GM12801 (cell line): Measurements from ENCODE around the gene RAB11FIP3.

Source experiments
- TF ChIP-seq, protein P1 (sequence below): IDR thresholded peaks from one replicate; pipeline ENCODE4 v1.5.1; 2011; ENCODE audit warnings: control low read depth; ENCODE audit not compliant: insufficient read length; ENCODE audit errors: extremely low read depth

Gene RAB11FIP3

DNA sequence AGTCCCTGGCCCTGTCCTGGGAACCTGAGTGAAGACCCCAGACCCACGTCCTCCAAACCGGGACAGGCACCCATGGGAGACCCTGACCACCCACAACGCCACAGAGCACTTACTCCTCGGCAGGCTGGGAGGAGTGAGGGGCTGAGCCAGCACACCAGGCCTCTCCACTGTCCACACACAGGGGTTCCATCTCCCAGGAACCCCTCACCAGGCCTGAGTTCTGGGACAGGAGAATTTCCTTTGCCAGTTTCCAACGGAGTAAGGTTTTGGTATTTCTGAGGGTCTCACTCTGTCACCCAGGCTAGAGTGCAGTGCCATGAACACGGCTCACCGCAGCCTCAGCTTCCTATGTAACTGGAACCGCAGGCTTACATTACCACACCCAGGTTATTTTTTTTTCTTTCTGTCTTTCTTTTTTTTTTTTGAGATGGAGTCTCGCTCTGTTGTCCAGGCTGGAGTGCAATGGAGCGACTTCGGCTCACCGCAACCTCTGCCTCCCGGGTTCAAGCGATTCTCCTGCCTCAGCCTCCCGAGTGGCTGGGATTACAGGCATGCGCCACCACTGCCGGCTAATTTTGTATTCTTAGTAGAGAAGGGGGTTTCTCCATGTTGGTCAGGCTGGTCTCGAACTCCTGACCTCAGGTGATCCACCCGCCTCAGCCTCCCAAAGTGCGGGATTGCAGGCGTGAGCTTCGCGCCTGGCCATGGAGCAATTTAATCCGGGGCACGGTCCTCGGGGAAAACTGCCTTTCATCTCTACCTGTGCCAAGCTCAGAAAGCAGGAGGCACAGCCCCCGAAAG is 45.3 kb upstream of the RAB11FIP3 start:
- TF ChIP-seq, protein P1, sequence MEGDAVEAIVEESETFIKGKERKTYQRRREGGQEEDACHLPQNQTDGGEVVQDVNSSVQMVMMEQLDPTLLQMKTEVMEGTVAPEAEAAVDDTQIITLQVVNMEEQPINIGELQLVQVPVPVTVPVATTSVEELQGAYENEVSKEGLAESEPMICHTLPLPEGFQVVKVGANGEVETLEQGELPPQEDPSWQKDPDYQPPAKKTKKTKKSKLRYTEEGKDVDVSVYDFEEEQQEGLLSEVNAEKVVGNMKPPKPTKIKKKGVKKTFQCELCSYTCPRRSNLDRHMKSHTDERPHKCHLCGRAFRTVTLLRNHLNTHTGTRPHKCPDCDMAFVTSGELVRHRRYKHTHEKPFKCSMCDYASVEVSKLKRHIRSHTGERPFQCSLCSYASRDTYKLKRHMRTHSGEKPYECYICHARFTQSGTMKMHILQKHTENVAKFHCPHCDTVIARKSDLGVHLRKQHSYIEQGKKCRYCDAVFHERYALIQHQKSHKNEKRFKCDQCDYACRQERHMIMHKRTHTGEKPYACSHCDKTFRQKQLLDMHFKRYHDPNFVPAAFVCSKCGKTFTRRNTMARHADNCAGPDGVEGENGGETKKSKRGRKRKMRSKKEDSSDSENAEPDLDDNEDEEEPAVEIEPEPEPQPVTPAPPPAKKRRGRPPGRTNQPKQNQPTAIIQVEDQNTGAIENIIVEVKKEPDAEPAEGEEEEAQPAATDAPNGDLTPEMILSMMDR, result no peak

DNA sequence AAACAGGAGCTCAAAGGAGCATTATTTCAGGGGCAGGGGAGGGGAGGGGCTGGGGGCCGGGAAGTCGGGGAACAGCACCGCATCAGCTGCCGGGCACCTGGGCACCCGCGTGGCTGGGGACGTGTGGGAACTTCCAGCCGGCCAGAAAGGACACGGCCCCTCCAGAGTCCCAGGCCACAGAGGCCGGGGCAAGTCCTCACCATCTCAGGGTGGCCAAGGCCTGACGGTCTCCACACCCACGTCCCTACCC is 44.8 kb upstream of the RAB11FIP3 start:
- TF ChIP-seq, protein P1, result no peak

DNA sequence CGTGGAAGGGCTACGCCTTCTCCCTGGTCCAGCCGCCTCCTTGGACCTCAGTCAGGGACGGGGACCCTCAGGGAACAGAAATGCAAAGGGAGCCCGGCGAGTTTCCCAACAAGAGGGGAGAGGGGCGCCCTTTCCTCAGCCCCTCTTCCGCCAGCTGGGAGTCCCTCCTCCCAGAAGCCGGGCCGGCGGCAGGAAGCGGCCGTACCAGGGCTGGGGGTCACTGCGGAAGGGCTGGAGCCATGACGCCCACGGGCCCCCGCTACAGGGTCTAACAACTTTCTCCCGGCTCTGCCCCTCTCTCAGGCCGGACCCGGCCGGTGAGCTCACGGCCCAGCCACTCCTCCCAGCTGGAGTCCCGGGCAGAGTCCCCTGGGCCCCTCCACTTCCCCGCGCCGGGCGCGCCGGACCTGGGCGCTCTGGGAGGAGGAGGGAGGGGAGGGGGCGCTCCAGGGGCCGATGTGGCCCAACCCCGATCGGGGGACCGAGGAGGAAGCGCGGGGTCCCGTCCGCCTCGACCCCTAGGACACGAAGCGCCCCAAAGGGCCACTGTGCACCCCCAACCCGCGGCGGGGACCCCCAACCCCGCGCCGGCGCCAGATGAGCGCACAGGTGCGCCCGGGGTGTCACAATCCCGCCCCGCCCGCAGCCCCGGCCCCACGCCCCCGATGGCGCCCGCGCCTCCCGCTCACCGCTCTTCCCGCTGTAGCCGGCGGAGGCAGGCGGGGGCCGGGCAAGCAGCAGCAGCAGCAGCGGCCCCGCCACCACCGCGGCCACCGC is 44.2 kb upstream of the RAB11FIP3 start:
- TF ChIP-seq, protein P1, result no peak

DNA sequence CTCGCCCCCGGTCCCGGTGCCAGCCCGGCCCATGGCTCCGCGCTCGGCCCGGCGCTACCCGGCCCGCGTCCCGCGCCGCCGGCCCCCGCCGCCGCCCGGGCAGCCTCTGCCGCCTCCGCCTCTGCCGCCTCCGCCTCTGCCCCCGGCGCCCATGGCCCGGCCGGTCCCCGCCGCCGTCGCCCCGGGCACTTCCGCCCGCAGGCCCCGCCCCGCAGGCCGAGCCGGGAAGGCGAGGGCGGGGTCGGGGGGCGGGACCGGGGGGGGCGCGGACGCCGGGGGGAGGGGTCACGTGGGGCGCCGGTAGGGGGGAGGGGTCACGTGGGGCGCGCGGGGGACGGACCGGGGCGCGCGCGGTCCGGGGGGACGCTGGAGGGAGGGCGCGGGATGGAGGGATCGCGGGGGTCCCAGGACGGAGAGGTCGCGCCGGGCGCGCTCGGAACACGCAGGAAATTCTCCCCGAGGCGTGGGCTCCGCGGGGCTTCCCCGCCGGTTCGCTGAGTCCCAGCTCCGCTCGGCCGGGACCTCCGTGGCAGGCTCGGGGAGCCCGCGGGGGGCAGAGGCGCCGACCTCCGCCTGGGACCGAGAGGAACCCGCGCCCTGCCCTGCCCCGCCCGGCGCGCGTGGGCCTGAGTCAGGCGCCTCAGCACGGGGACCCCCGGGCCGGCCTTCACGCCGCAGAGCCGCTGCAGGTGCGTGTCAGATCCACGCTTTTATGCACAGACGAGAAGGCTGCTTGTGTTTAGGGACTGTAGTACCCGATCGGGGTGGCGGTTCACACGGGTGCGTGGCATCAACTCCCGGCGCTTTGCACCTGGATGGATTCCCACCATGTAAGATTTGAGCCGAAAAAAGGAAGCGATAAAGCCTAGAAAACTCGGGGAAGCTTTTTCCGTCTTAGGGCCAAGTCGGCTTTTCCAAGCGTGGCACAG is 43.4 kb upstream of the RAB11FIP3 start, which contains the start of gene PGAP6:
TSS of gene PGAP6 (minus strand) at position 190 of the 929 bp plus-strand sequence. CDS start at position 33, 157 bp downstream.
- TF ChIP-seq, protein P1, result no peak

DNA sequence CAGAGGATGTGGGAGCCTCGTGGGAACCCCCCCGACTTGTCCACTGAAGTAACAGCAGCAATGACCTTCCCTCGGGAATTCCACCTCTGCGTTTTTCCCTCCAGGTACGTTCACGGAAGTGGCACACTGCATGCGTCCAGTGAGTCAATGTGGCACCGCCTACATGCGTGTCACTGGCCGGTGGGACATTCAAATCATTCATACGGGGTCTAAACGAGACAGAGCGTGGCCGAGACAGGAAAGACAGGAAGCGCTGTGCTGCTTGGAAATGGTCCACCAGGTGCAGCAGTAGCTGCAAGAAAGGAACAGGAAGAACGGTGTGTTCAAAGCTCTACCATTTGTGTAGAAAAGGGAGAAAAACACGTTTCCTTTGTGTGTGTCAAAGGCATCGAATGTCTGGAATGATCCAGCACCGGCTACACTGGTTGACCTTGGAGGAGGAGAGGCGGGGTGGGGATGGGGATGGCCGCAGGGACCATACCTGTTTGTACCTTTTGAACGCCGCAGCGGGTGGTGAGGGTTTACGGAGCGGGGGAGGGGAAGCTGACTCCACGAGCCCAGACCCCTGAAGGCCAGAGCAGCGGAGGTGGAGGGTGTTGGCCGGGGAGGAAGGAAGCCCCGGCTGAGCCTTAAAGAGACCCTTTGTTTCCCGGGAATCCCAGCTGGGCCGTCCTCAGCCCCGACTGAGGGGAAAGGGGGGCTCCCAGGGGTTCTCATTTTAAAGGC is 42.0 kb upstream of the RAB11FIP3 start:
- TF ChIP-seq, protein P1, result no peak

DNA sequence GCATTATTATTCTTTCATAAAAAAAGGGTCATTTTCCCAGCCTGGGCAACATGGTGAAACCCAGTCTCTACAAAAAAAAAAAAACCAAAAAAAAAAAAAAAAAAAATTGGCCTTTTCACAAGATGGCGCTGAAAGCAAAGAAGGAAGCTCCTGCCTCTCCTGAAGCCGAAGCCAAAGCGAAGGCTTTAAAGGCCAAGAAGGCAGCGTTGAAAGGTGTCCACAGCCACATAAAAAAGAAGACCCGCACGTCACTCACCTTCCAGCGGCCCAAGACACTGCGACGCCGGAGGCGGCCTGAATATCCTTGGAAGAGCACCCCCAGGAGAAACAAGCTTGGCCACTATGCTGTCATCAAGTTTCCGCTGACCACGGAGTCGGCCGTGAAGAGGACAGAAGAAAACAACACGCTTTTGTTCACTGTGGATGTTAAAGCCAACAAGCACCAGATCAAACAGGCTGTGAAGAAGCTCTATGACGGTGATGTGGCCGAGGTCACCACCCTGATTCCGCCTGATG is 38.8 kb upstream of the RAB11FIP3 start:
- TF ChIP-seq, protein P1, result no peak
